ENCODE results near the gene CTXN2.

The CTXN2 gene

DNA sequence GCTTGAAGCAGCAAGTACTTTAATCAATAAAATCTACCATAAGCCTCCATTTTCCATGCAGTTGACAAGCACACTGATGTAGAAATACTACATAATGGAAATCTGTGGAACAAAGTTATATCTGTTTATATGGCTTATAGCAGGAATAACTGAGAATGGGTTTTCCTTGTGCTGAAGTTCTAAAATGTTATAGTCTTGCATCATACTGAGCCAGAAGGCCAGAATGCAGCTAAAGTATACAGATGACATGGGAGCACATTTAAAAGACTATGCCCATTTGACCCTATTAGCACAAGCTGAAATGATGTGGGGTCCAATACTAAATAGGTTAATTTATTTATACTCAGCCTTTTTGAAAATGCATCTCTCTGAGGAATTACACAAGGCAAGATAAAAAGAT, 45.5 kb upstream of the CTXN2 start:
- Histone ChIP-seq H3K27me3 (ENCODE audit: low read length) (no peaks in the 10 kb centered on the region), H3K4me3 (ENCODE audit: insufficient read depth, low read length, poor library complexity, severe bottlenecking) (no peak overlapping the region), H3K9me3 (ENCODE audit: insufficient read depth, low read length) (no peaks in the 10 kb centered on the region), H3K36me3 (ENCODE audit: low read length) (no peaks in the 10 kb centered on the region), H3K4me2 (ENCODE audit: low read depth, low read length, poor library complexity, severe bottlenecking) (no peak overlapping the region), H3K9ac (ENCODE audit: low read length) (no peak overlapping the region), H4K20me1 (ENCODE audit: low read depth, low read length) (no peaks in the 10 kb centered on the region), H3K27ac (ENCODE audit: low read depth, low read length) (no peak overlapping the region), H3F3A (ENCODE audit: insufficient read depth) (no peaks in the 10 kb centered on the region), H3K9me2 (replicated peaks; ENCODE audit: insufficient read depth, low read length) (no peaks in the 10 kb centered on the region), H3K79me2 (ENCODE audit: insufficient read depth, low read length) (no peaks in the 10 kb centered on the region), H2AFZ (ENCODE audit: low read depth, low read length, severe bottlenecking) (no peak overlapping the region)
- TF ChIP-seq EZH2phosphoT487 (conservative IDR thresholded peaks at IDR 0.05; ENCODE audit: low read length) (no peak), CTCF (IDR thresholded peaks at IDR 0.05; ENCODE audit: insufficient read depth, low read length, poor library complexity, severe bottlenecking) (no peak)

DNA sequence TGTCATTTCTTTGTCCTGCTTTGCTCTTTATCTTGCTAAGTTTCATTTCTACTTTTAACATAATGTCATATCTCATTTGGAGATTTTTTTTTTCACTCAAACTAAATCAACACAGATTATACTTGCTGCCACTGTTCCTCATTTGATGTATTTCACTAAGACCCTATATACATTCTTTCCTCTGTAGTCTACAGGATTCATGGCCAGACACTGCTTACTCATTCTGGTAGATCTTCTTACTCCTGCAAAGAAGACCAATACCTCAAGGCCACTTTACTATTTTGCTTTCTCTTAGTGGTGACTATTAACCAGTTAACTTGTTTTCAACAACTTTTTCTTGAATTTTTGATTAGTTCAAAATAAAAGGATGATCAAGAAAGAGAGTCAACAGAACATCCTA, 44.1 kb upstream of the CTXN2 start:
- Histone ChIP-seq H3K36me3 (ENCODE audit: low read length) (no peaks in the 10 kb centered on the region), H3K9ac (ENCODE audit: low read length) (no peak overlapping the region), H3K9me3 (ENCODE audit: insufficient read depth, low read length) (no peaks in the 10 kb centered on the region), H3K9me2 (replicated peaks; ENCODE audit: insufficient read depth, low read length) (no peaks in the 10 kb centered on the region), H3K4me3 (ENCODE audit: insufficient read depth, low read length, poor library complexity, severe bottlenecking) (no peak overlapping the region), H3F3A (ENCODE audit: insufficient read depth) (no peaks in the 10 kb centered on the region), H3K27ac (ENCODE audit: low read depth, low read length) (no peak overlapping the region), H3K79me2 (ENCODE audit: insufficient read depth, low read length) (no peaks in the 10 kb centered on the region), H2AFZ (ENCODE audit: low read depth, low read length, severe bottlenecking) (no peak overlapping the region), H3K27me3 (ENCODE audit: low read length) (no peaks in the 10 kb centered on the region), H3K4me2 (ENCODE audit: low read depth, low read length, poor library complexity, severe bottlenecking) (no peak overlapping the region), H4K20me1 (ENCODE audit: low read depth, low read length) (no peaks in the 10 kb centered on the region)
- TF ChIP-seq EZH2phosphoT487 (conservative IDR thresholded peaks at IDR 0.05; ENCODE audit: low read length) (no peak), CTCF (IDR thresholded peaks at IDR 0.05; ENCODE audit: insufficient read depth, low read length, poor library complexity, severe bottlenecking) (no peak)

DNA sequence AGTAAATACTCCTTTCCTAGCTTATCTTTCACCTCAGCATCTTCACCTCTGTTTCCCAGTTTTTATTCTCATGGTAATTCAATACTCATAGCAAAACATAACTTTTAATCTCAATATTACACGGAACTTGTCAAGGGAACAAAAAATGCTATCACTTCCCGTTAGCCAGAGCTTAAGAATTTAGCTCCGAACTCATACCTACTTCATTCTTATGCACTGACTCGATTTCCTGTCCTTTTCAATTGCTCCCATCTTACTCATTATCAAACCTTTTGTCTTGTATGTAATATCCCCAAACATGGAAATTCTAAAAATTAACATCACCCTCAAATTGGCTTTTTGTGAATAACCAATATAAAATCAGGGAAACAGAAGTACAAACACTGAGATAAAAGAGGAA, 41.6 kb upstream of the CTXN2 start:
- H3K9me3 ChIP-seq (ENCODE audit: insufficient read depth, low read length), result no peaks in the 10 kb centered on the region
- no peaks in the 10 kb centered on the region for H3K36me3 ChIP-seq (ENCODE audit: low read length)
- no peak overlapping the region for H3K27ac ChIP-seq (ENCODE audit: low read depth, low read length)
- no peak overlapping the region for H3K9ac ChIP-seq (ENCODE audit: low read length)
- TF ChIP-seq CTCF (IDR thresholded peaks at IDR 0.05; ENCODE audit: insufficient read depth, low read length, poor library complexity, severe bottlenecking), result no peak
- no peak for TF ChIP-seq EZH2phosphoT487 (conservative IDR thresholded peaks at IDR 0.05; ENCODE audit: low read length)
- H3K9me2 ChIP-seq (replicated peaks; ENCODE audit: insufficient read depth, low read length), result no peaks in the 10 kb centered on the region
- H3F3A ChIP-seq (ENCODE audit: insufficient read depth), result no peaks in the 10 kb centered on the region
- H3K27me3 ChIP-seq (ENCODE audit: low read length), result no peaks in the 10 kb centered on the region
- H3K4me3 ChIP-seq (ENCODE audit: insufficient read depth, low read length, poor library complexity, severe bottlenecking), result no peak overlapping the region
- no peak overlapping the region for H3K4me2 ChIP-seq (ENCODE audit: low read depth, low read length, poor library complexity, severe bottlenecking)
- no peak overlapping the region for H2AFZ ChIP-seq (ENCODE audit: low read depth, low read length, severe bottlenecking)
- H3K79me2 ChIP-seq (ENCODE audit: insufficient read depth, low read length), result no peaks in the 10 kb centered on the region
- no peaks in the 10 kb centered on the region for H4K20me1 ChIP-seq (ENCODE audit: low read depth, low read length)

DNA sequence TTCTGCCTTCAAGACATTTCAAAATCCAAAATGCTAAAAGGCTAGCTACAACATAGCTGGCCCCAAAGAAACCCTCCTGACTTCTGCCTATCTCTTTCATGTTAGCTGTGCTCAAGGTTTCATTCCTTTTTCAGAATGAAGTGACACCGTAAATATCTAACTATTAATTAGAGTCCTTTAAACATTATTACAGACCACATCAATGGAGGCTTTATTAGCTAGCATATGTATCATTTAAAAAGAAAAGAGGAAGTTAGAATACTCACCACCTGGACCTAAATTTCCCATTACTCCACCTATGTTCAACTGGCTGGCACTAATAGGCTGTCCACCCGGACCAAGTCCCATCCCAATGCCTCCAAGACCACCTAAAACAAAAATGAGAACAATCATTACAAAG, 37.9 kb upstream of the CTXN2 start:
- no peak overlapping the region for H2AFZ ChIP-seq (ENCODE audit: low read depth, low read length, severe bottlenecking)
- no peaks in the 10 kb centered on the region for H3K27me3 ChIP-seq (ENCODE audit: low read length)
- no peaks in the 10 kb centered on the region for H3K36me3 ChIP-seq (ENCODE audit: low read length)
- H3K4me2 ChIP-seq (ENCODE audit: low read depth, low read length, poor library complexity, severe bottlenecking), result no peak overlapping the region
- no peaks in the 10 kb centered on the region for H3F3A ChIP-seq (ENCODE audit: insufficient read depth)
- no peaks in the 10 kb centered on the region for H3K79me2 ChIP-seq (ENCODE audit: insufficient read depth, low read length)
- no peaks in the 10 kb centered on the region for H3K9me3 ChIP-seq (ENCODE audit: insufficient read depth, low read length)
- H3K4me3 ChIP-seq (ENCODE audit: insufficient read depth, low read length, poor library complexity, severe bottlenecking), result no peak overlapping the region
- no peak overlapping the region for H3K27ac ChIP-seq (ENCODE audit: low read depth, low read length)
- H3K9me2 ChIP-seq (replicated peaks; ENCODE audit: insufficient read depth, low read length), result no peaks in the 10 kb centered on the region
- no peaks in the 10 kb centered on the region for H4K20me1 ChIP-seq (ENCODE audit: low read depth, low read length)
- H3K9ac ChIP-seq (ENCODE audit: low read length), result no peak overlapping the region
- no peak for TF ChIP-seq CTCF (IDR thresholded peaks at IDR 0.05; ENCODE audit: insufficient read depth, low read length, poor library complexity, severe bottlenecking)
- no peak for TF ChIP-seq EZH2phosphoT487 (conservative IDR thresholded peaks at IDR 0.05; ENCODE audit: low read length)
